OCI-LY7 (cell line): Measurements from ENCODE around the gene GRAMD2A.

Experiments
- EZH2phosphoT487 ChIP-seq: fragments of 200-600 bp; sonication (generic); IDR thresholded peaks from 2 replicates; pipeline ENCODE4 v1.6.1; 2018; ENCODE audit warnings: low read depth, borderline replicate concordance, mild to moderate bottlenecking, mixed run types, antibody characterized with exemption, low read length, moderate library complexity, mixed read lengths
- TF ChIP-seq, protein P1 (sequence below): fragments of 200-600 bp; sonication (generic); conservative IDR thresholded peaks from 2 replicates; pipeline ENCODE4 v1.5.1; 2014; ENCODE audit warnings: mild to moderate bottlenecking, antibody characterized with exemption, low read length, moderate library complexity, mixed read lengths

GRCh38 chr15:72139667-72140066 lies 57.9 kb downstream of the GRAMD2A start:
- TF ChIP-seq, protein P1, sequence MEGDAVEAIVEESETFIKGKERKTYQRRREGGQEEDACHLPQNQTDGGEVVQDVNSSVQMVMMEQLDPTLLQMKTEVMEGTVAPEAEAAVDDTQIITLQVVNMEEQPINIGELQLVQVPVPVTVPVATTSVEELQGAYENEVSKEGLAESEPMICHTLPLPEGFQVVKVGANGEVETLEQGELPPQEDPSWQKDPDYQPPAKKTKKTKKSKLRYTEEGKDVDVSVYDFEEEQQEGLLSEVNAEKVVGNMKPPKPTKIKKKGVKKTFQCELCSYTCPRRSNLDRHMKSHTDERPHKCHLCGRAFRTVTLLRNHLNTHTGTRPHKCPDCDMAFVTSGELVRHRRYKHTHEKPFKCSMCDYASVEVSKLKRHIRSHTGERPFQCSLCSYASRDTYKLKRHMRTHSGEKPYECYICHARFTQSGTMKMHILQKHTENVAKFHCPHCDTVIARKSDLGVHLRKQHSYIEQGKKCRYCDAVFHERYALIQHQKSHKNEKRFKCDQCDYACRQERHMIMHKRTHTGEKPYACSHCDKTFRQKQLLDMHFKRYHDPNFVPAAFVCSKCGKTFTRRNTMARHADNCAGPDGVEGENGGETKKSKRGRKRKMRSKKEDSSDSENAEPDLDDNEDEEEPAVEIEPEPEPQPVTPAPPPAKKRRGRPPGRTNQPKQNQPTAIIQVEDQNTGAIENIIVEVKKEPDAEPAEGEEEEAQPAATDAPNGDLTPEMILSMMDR = no peak
- no peak for TF ChIP-seq EZH2phosphoT487
